ENCODE measurements around the gene MGAT4A.
"Not testable (repeated sequence)": the region's sequence is repeated elsewhere in the genome, so short reads cannot be mapped to it uniquely, and the experiment has no call there.

Gene MGAT4A

DNA sequence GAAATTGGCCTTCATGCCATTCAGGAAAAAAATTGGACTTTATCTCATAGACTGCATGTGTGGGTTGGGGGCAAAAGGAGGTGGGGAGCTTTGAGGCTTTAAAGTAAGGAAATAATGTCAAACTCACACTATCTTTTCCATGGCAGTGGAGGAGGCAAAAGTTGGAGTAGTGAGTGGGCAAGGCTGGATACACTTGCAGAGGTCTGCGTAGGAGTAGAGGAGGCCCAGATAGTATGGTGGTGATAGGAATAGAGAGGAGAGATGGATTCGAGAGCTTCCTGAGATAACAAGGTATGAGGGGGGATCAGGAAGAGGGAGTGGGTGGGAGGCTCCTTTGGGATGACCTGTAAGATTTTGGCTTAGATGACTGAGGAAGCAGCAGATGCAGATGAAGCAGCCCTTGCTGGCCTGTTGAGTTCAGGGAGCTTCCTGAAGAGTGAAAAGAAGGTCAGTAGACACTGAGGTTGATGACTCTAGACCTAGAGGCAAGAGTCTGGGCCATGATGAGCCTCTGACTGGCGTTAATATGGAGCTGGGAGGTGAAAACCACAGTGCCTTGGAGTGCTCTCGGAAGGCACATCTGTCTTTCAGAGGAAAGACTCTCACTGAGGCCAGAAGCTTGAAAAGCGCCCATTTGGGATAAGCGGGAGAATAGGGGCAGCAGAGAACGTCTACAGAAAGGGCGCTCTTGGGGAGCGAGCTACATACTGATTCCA lies 116.8 kb downstream of the MGAT4A start:
- peaks cover 50% of the 10 kb centered on the region for H3K4me1 Mint-ChIP-seq (ENCODE audit: low read depth)
- H3K27ac Mint-ChIP-seq, result peak overlapping the region; percentile 17
- no peak overlapping the region for H3K4me3 Mint-ChIP-seq
- H3K9me3 Mint-ChIP-seq, result no peaks in the 10 kb centered on the region
- peaks cover 53% of the 10 kb centered on the region for H3K36me3 Mint-ChIP-seq (ENCODE audit: low read depth)
- H3K27me3 Mint-ChIP-seq (ENCODE audit: low read depth), result no peaks in the 10 kb centered on the region

GRCh38 chr2:98608962-98609604 lies 121.8 kb downstream of the MGAT4A start:
- peaks cover 53% of the 10 kb centered on the region for H3K4me1 Mint-ChIP-seq (ENCODE audit: low read depth)
- peak overlapping the region; percentile 82 for H3K4me3 Mint-ChIP-seq
- no peaks in the 10 kb centered on the region for H3K27me3 Mint-ChIP-seq (ENCODE audit: low read depth)
- H3K36me3 Mint-ChIP-seq (ENCODE audit: low read depth), result peaks cover 23% of the 10 kb centered on the region
- peak overlapping the region; percentile 79 for H3K27ac Mint-ChIP-seq
- no peaks in the 10 kb centered on the region for H3K9me3 Mint-ChIP-seq

DNA sequence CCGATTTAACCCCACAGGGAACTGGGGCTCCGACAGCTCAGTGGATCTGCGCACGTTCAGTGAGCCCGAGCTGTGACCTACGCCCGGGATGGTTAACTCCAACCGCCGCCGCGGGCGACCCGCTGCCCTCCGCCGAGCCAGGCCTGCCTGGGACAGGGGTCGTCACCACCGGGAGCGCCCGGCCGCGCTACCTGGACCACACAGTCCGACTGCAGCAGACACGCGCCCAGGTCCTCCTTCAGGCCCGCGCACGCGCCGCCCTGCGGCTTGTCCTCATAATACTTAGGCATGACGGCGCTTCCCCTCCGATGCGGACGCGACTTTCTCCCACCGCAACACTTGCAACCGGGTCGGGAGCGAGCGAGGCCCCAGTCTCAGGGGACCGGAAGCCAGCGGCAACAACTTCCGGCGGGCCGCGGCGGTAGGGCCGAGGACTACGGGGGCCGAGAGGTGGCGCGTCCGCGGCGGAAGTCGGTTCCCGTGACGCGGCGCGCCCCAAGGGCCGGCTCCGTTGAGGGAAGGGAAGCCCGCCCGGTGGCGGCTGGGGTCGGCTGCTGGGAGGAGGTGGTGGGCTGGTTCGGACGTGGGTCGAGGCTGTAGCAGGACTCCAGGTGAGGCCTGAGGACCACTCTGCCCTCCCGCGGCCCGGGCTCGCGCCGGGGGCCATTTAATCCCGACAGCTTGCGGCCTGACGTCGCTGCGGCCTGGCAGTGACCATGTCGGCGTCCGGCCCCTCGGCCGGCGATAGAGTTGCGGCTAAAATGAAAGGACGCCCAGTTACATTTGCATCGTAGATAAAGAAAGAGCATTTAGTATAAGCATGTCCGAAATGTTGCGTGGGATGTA lies 122.6 kb downstream of the MGAT4A start, which contains the start of the genes COA5 and UNC50:
Gene COA5, minus strand, starts transcription at position 397 of the 846 bp plus-strand sequence. Its CDS starts 107 bp downstream, at position 290.
Gene UNC50, plus strand, starts transcription at position 474 of the 846 bp plus-strand sequence. CDS start 1,171 bp downstream, outside the sequence.
- Mint-ChIP-seq H3K36me3 (ENCODE audit: low read depth) (peaks cover 18% of the 10 kb centered on the region), H3K27ac (peak within 1 kb of the TSS; percentile 79), H3K27me3 (ENCODE audit: low read depth) (no peaks in the 10 kb centered on the region), H3K4me1 (ENCODE audit: low read depth) (peaks cover 47% of the 10 kb centered on the region), H3K4me3 (peak within 1 kb of the TSS; percentile 82), H3K9me3 (no peaks in the 10 kb centered on the region)

DNA sequence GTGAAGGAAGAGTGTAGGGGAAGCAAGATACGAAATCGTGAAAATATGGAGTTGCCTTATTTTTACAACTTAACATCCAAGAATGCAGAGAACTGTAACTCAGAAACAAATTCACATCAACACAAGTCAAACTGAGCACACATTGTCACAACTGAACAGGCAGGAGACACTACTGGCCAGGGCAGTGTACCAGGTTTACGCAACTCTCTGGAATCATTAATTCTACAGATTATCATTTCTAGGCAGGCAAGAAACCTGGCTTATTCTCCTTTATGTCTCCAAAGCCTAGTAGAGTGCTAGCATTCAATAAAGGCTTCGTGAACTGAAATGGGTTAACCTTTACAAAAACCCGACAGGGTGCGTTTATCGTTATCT lies 123.2 kb downstream of the MGAT4A start:
- Mint-ChIP-seq H3K27me3 (ENCODE audit: low read depth) (no peaks in the 10 kb centered on the region), H3K4me3 (peak overlapping the region; percentile 82), H3K9me3 (no peaks in the 10 kb centered on the region), H3K36me3 (ENCODE audit: low read depth) (peaks cover 15% of the 10 kb centered on the region), H3K27ac (peak overlapping the region; percentile 79), H3K4me1 (ENCODE audit: low read depth) (peaks cover 47% of the 10 kb centered on the region)

- Mint-ChIP-seq H3K4me1 (ENCODE audit: low read depth) (peaks cover 47% of the 10 kb centered on the region), H3K4me3 (peak overlapping the region; percentile 82), H3K36me3 (ENCODE audit: low read depth) (peaks cover 15% of the 10 kb centered on the region), H3K27ac (peak overlapping the region; percentile 79), H3K9me3 (no peaks in the 10 kb centered on the region), H3K27me3 (ENCODE audit: low read depth) (no peaks in the 10 kb centered on the region)
Measured at GRCh38 chr2:98607104-98607503, 123.8 kb downstream of the MGAT4A start.

DNA sequence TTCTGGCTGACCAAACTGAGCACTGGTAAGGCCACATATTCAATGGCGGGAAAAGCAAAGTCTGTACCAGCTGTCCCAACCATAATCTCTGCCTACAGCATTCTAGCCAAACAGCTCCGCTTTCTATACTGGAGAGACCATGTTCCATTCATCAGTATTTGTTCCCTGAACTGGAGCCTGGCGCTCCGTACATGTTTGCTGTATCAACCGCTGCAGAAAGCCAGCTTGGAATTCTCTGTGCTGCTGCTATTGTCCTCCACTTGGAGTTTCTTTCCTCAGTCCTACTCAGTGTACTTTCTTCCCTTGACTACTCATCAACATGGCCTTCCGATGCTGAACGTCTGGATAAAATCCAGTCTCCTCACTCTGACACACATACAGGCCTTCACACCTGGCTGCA lies 124.5 kb downstream of the MGAT4A start:
- Mint-ChIP-seq H3K27me3 (ENCODE audit: low read depth) (no peaks in the 10 kb centered on the region), H3K27ac (no peak overlapping the region), H3K4me1 (ENCODE audit: low read depth) (peaks cover 43% of the 10 kb centered on the region), H3K36me3 (ENCODE audit: low read depth) (peaks cover 13% of the 10 kb centered on the region), H3K9me3 (no peaks in the 10 kb centered on the region), H3K4me3 (no peak overlapping the region)

DNA sequence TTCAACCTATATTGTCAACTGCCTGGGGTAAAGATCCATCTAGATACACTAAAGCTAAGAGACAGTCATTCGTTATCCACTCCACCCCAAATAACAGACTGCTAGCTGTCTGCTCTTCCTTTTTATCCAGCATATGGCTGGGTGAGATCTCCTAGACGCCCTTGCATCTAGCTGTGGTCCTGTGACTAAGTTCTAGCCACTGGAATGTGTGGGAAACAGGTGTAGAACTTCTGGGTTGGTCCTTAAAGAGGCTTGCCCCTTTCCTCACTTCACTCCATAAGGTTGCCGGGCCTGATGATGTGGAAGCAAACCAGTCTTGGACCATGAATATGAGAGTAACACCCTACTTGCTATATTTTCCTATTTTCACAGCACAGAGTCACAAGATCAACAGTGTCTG lies 125.9 kb downstream of the MGAT4A start:
- Mint-ChIP-seq H3K27me3 (ENCODE audit: low read depth) (no peaks in the 10 kb centered on the region), H3K4me3 (no peak overlapping the region), H3K36me3 (ENCODE audit: low read depth) (peaks cover 12% of the 10 kb centered on the region), H3K4me1 (ENCODE audit: low read depth) (peaks cover 30% of the 10 kb centered on the region), H3K27ac (no peak overlapping the region), H3K9me3 (no peaks in the 10 kb centered on the region)

- no peak overlapping the region for H3K4me3 Mint-ChIP-seq
- H3K27ac Mint-ChIP-seq, result no peak overlapping the region
- peaks cover 25% of the 10 kb centered on the region for H3K4me1 Mint-ChIP-seq (ENCODE audit: low read depth)
- no peaks in the 10 kb centered on the region for H3K27me3 Mint-ChIP-seq (ENCODE audit: low read depth)
- H3K36me3 Mint-ChIP-seq (ENCODE audit: low read depth), result peaks cover 15% of the 10 kb centered on the region
- H3K9me3 Mint-ChIP-seq, result no peaks in the 10 kb centered on the region
Measured at GRCh38 chr2:98604547-98604946, 126.4 kb downstream of the MGAT4A start.

GRCh38 chr2:98601532-98602132 lies 129.3 kb downstream of the MGAT4A start:
- no peaks in the 10 kb centered on the region for H3K9me3 Mint-ChIP-seq
- H3K27me3 Mint-ChIP-seq (ENCODE audit: low read depth), result no peaks in the 10 kb centered on the region
- no peak overlapping the region for H3K4me3 Mint-ChIP-seq
- peaks cover 9% of the 10 kb centered on the region for H3K4me1 Mint-ChIP-seq (ENCODE audit: low read depth)
- no peak overlapping the region for H3K27ac Mint-ChIP-seq
- peaks cover 26% of the 10 kb centered on the region for H3K36me3 Mint-ChIP-seq (ENCODE audit: low read depth)

DNA sequence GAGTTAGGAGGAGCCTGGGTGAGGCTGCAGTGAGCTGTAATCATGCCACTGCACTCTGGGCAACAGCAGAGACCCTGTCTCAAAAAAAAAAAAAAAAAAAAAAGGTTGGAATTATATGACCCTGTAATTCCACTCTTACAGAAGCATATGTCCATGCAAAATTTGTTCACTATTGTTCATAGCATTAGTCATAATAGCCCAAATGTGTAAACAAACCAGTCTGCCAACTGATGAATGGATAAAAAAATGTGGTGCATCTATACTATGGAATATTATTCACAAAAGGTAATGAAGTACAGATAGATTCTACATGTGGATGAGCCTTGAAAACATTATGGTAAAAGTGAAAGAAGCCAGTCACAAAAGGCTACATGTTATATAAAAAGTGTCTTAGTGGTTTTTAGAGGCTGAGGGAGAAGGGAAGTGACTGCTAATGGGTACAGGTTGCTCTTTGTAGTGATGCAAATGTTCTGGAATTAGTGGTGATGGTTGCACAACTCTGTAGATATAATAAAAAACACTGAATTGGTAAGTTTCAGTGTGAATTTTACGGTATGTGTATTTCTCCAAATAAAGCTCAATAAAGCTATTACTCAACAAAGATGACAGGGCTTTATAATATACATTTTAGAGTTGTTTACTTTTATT lies 132.0 kb downstream of the MGAT4A start:
- peaks cover 3% of the 10 kb centered on the region for H3K9me3 Mint-ChIP-seq
- peaks cover 39% of the 10 kb centered on the region for H3K36me3 Mint-ChIP-seq (ENCODE audit: low read depth)
- H3K27ac Mint-ChIP-seq, result no peak overlapping the region
- no peaks in the 10 kb centered on the region for H3K4me1 Mint-ChIP-seq (ENCODE audit: low read depth)
- no peaks in the 10 kb centered on the region for H3K27me3 Mint-ChIP-seq (ENCODE audit: low read depth)
- no peak overlapping the region for H3K4me3 Mint-ChIP-seq

- H3K27me3 Mint-ChIP-seq (ENCODE audit: low read depth); H3K27ac Mint-ChIP-seq; H3K4me3 Mint-ChIP-seq; H3K4me1 Mint-ChIP-seq (ENCODE audit: low read depth): not testable (repeated sequence)
- Mint-ChIP-seq H3K36me3 (ENCODE audit: low read depth) (peaks cover 55% of the 10 kb centered on the region), H3K9me3 (peaks cover 11% of the 10 kb centered on the region)
Measured at GRCh38 chr2:98594665-98595064, 136.3 kb downstream of the MGAT4A start.

DNA sequence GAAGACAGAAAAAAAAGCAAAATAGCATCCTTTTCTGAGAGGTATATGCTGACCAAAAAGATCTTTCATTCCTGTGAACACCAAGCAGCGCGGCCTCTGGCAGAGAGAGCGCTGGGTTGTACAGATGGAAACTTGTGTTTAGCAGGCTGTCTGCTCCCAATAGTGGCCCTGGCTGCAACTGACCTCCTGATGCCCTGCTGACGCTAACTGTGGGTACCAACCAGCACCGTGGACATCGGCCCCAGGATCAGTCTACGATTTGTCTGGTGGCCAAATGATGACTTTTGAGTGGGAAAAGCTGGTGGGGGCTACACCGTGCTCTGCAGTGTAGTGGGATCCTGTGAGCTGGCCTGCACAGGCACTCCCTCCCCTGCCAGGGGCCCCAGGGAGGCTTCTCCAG lies 138.4 kb downstream of the MGAT4A start:
- H3K4me1 Mint-ChIP-seq (ENCODE audit: low read depth), result peaks cover 11% of the 10 kb centered on the region
- H3K4me3 Mint-ChIP-seq, result no peak overlapping the region
- H3K27me3 Mint-ChIP-seq (ENCODE audit: low read depth), result no peaks in the 10 kb centered on the region
- H3K27ac Mint-ChIP-seq, result no peak overlapping the region
- H3K9me3 Mint-ChIP-seq, result peaks cover 11% of the 10 kb centered on the region
- peaks cover 57% of the 10 kb centered on the region for H3K36me3 Mint-ChIP-seq (ENCODE audit: low read depth)

DNA sequence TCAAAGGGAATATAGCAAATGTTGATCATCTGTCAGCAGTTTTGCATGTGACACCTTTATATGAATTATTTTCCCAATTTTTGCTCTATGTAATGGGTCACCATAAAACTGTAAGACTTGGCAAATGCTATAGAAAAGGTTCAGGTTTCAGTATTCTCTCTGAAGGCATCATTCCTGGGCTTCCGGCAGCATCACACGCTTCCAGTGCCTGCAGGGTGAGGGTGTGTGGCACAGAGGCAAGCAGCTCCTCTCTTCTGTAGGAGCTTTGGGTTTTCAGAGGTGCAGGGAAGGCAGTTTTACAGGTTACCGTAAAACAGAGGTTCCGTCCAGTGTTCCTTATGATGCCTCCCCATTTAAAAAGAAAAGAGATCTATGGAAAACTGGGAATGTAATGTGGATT lies 141.4 kb downstream of the MGAT4A start:
- peaks cover 11% of the 10 kb centered on the region for H3K4me1 Mint-ChIP-seq (ENCODE audit: low read depth)
- H3K9me3 Mint-ChIP-seq, result peaks cover 11% of the 10 kb centered on the region
- no peaks in the 10 kb centered on the region for H3K27me3 Mint-ChIP-seq (ENCODE audit: low read depth)
- no peak overlapping the region for H3K4me3 Mint-ChIP-seq
- peaks cover 59% of the 10 kb centered on the region for H3K36me3 Mint-ChIP-seq (ENCODE audit: low read depth)
- H3K27ac Mint-ChIP-seq, result no peak overlapping the region

All from T-helper 1 cell treated with Interleukin-12 subunit alpha and Interleukin-12 subunit beta and Interleukin-4 antibody, amounts not matched to agents 30 μg/mL and 1 μg/mL, for 36 hours (primary cell).